GM18951 (cell line): ENCODE measurements around the gene MTMR2.

Source experiments
- POLR2A ChIP-seq: IDR thresholded peaks from 4 replicates; pipeline ENCODE4 v1.6.1; 2011; ENCODE audit warnings: mild to moderate bottlenecking; ENCODE audit not compliant: insufficient read length, insufficient read depth; ENCODE audit errors: extremely low read depth
- in situ Hi-C: fragments of 300-500 bp; cut with MboI; formaldehyde crosslinking; loops from one replicate; pipeline ENCODE4 v1.12.0; 2022; ENCODE audit warnings: low sequenced_read_pairs, mixed read lengths, inconsistent platforms; ENCODE audit not compliant: unreplicated experiment

The MTMR2 gene

GRCh38 chr11:95803973-95804372 lies 119.9 kb downstream of the MTMR2 start:
- no peak for TF ChIP-seq POLR2A
- in situ Hi-C loops = no loop called here

GRCh38 chr11:95802806-95803205 lies 121.1 kb downstream of the MTMR2 start:
- TF ChIP-seq POLR2A = no peak
- in situ Hi-C loops = no loop called here

- no peak for TF ChIP-seq POLR2A
- in situ Hi-C loops = no loop called here
Observed at GRCh38 chr11:95800438-95800837, 123.5 kb downstream of the MTMR2 start.

GRCh38 chr11:95799546-95799945 lies 124.4 kb downstream of the MTMR2 start:
- in situ Hi-C loops = no loop called here
- TF ChIP-seq POLR2A = no peak

GRCh38 chr11:95796501-95796900 lies 127.4 kb downstream of the MTMR2 start:
- in situ Hi-C loops = no loop called here
- no peak for TF ChIP-seq POLR2A

GRCh38 chr11:95795627-95796295 lies 128.1 kb downstream of the MTMR2 start:
- in situ Hi-C loops = no loop called here
- TF ChIP-seq POLR2A = no peak

- no peak for TF ChIP-seq POLR2A
- in situ Hi-C loops = no loop called here
Observed at GRCh38 chr11:95794086-95794485, 129.8 kb downstream of the MTMR2 start.

- in situ Hi-C loops = no loop called here
- TF ChIP-seq POLR2A = no peak
Observed at GRCh38 chr11:95793116-95793515, 130.8 kb downstream of the MTMR2 start.

- TF ChIP-seq POLR2A = no peak
- in situ Hi-C loops = no loop called here
Observed at GRCh38 chr11:95792700-95793099, 131.2 kb downstream of the MTMR2 start.

GRCh38 chr11:95792200-95792599 lies 131.7 kb downstream of the MTMR2 start:
- TF ChIP-seq POLR2A = no peak
- in situ Hi-C loops = no loop called here

- in situ Hi-C loops = no loop called here
- TF ChIP-seq POLR2A = no peak
Observed at GRCh38 chr11:95791709-95792033, 132.2 kb downstream of the MTMR2 start.

- TF ChIP-seq POLR2A = no peak
- in situ Hi-C loops = no loop called here
Observed at GRCh38 chr11:95790933-95791708, 132.8 kb downstream of the MTMR2 start.

- in situ Hi-C loops = no loop called here
- TF ChIP-seq POLR2A = peak; percentile 68
Observed at GRCh38 chr11:95790123-95790932, 133.6 kb downstream of the MTMR2 start, which contains the start of gene CEP57. TSS of gene CEP57 (plus strand) at chr11:95790498. CDS start at chr11:95790699, 201 bp downstream.
